ENCODE measurements around the gene NELFCD.
"Not testable (repeated sequence)": the region's sequence is repeated elsewhere in the genome, so short reads cannot be mapped to it uniquely, and the experiment has no call there.

The NELFCD gene

DNA sequence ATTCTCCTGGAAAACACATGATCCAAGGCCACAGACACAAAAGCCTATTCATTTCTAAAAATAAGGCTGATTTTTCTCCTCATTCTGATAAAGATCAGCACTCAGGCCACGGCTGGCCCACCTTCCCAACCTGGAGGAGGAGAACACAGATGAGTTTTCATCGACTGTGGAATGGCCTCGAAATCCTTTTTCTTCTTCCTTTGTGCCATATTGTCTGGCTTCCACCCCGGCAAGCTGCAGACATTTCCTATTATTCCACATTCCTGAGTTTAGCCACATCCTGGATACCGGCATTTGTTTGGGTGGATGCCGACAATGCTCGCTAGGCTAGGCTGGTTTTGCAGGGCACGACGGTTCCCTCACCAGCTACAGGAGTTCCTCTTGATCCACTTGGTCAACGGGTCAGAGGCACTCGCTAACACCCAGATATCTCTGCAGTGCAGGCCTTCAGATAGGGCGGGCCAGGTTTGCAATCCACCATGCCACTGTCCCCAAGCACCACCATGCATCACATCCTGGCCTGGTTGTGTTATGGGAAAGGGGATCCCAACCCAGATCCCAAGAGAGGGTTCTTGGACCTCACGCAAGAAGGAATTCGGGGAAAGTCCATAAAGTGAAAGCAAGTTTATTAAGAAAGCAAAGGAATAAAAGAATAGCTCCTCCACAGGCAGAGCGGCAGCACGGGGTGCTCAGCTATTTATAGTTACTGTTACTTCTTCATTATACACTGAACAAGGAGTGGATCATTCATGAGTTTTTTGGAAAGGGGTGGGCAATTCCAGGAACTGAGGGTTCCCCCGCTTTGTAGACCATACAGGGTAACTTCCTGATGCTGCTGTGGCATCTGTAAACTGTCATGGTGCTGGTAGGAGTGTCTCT, 30.2 kb downstream of the NELFCD start:
- no peak for DNase-seq

DNA sequence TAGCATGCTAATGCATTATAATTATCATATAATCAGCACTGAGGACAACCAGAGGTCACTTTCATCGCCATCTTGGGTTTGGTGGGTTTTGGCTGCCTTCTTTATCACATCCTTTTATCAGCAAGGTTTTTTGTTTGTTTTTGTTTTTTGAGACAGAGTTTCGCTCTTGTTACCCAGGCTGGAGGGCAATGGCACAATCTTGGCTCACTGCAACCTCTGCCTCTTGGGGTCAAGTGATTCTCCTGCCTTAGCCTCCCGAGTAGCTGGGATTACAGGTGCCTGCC, 30.8 kb downstream of the NELFCD start:
- not testable (repeated sequence) for DNase-seq

DNA sequence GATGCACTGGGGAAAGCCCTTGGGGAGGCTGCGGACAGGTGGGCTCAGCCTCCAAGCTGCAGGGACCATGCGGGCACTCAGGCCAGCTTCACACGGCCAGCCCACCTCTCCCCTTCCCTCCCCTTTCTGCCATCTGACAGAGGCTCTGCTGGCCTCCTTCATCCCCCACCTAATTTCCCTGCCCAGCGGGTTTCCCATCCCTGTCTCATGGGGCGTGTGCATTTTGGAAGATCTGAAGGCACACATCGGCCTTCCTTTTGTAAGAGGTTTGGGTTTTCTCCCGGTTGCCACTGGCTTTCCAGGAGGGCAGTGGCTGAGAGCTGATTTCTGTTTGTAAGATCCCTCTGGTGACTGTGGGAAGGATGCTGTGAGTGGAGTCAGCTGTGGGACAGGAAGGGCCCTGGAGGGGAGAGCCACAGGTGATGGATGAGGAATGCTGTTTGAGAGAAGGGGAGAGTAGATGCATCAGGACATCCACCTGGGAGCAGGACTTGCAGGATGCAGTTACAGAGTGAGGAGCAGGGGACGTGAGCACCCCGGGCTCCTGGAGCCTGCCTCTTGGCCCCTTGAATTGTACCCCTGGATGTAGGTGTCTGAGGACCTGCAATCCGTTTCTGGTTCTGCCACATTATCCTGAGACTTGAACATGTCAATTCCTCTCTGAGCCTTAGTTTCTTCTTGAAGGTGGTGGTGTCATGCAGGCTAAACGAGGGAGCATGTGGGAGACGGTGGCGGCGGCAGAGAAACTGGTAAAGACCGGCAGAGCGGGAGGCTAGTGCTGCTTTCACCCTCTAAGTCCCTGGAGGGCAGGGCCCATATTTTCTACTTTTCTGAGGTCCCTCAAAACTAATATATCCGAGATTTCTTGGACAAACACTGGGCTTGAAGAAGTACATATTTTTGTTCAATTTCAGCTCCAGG, 32.2 kb downstream of the NELFCD start:
- no peak for DNase-seq

DNA sequence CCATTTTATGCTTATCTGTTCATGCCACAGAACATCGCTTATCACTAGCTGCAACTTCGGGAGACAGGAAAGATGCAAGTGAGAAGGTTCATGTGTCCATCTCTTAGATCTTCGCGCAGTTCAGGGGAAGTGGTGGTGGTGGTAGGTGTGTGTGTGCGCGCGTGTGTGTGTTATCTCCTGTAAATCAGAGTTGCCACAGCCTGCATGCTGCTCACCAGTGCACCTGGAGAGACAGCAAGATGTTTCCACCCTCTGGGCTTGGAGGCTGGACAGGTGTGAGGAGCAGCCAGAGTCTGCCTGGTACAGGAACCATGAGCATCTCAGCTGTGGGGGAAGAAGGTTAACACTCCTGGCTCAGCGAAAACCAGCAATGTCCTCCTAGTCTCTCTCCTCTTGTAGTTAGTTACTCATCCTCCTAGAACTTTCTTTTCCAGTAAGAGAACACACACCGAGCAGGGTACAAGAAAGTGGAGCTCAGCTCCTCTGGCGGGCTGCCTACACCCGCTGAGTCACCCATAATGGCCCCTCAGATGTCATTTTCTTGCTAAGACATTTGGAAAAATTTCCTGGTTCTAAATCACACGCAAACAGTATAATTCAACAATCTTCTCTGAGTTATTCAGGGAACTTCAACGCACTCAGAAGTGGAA, 33.0 kb downstream of the NELFCD start:
- no peak for DNase-seq

DNA sequence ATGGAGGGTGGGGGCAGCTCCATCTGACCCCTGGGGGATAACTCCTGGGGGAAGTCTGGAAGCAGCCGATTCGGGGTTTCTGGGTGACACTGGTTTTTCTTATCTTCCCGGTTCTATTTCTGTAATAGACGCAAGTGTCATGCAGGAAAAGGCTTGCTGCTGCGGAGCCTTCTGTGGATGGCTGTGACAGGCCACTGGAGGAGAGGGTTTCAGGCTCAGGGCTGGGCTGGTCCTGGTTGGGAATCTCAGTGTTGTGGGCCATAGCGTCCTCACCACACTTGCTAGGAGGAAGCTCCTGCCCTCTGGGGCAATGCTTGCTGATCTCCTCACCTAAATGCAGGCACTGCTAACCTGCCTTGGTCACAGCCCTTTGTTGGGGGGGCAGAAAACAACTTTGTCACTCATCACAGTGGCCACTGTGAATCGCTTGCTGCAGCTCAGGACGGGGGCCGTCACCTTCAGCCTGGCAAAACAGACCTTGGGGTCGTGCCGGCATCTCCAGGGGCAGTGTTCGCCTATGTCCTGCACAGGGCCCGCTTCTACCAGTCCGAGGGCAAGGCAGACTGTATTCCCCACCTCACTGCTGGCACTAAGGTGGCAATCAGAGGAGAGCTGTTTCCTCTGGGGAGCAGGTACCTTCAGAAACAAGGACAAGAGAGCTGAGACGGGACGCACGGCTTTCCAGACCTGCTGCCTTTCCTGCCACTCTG, 33.8 kb downstream of the NELFCD start:
- no peak for DNase-seq

DNA sequence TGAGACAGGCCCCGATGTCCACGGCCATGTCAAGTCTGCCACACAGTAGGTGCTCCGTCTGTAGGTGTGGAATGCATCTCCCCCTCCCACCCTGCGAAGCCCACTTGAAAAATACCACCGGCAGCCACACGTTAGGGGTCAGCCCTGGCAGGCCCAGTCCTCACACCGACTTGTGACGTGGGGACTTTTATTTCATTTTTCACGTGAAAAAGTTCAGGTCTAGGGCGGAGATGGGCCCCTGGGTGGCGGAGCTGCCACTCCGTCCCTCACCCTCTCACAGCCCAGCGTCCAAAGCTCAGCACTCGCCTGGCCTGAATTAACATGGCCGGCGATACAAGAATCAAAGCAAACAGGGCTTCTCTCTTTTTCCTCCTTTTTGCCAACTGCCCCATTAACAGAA, 34.4 kb downstream of the NELFCD start:
- no peak for DNase-seq

DNA sequence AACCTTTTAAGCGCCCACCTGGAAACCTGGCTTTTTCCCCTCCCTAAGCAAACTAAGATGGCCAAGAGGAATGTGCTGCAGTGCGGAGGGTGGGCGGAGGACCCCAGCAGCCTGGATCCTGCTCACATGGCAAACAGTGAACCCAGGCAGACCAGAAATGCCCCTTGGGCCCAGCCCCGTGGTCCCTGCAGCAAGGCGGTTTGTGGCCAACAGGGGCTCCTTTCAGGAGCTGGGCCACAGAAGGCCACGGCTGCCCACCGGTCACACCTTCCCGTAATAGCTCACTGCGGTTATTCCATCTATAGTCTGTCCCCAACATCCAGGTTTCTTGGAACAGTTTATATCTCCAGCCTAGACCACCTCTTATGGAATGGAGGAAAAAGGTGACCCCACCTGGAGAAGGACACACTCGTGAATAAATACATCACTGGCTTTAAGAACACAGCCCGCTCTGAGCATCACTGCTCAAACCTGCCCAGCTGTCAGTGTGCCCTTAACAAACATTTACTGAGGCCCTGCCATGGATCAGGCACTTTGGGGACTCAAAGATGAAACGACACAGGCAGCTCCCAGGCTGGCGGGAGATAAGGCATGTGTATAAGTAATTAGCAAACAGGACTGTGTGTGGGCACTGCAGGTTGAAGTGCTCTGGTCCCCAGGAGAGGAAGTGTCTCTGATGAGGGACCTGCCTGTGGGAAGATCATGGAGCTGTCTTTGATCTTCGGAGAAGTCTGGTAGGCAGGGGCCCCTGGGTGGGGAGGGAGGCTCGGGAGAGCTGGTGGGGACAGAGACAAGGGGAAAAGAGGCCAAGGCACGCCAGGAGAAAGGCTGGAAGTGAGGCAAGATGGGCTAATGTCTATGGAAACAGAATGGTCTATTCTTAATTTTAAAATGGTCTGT, 35.0 kb downstream of the NELFCD start:
- no peak for DNase-seq

DNA sequence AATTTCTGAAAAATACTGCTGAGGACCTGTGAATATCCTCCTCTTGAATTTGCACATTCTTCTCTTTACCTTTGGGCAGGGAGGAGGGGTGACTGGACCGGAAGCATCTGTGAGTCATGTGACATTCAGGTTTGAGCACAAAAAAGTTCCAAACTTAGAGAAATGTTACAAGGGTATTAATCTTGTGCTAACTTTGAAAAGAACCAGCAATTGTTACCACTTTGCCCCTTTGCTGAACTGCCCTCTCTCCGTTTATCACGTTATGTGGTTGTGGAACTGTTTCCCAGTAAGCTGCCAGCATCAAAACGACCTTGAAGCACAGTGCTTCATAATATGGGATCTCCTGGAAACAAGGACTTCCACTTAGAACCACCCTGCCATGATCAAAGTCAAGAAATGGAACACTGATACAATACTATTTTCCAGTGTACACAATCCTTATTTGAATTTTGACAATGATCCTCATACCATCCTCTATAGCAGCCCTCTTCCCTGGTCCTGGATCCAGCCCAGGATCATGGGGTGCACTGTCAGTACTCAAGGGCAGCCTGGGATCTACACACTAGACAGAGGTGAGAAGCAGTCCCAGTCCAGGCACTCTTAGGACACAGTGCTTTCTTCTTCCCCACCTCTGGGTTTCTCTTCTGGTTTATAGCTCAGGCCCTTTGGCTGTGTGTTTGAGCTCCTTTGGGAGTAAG, 35.9 kb downstream of the NELFCD start:
- DNase-seq, result no peak

DNA sequence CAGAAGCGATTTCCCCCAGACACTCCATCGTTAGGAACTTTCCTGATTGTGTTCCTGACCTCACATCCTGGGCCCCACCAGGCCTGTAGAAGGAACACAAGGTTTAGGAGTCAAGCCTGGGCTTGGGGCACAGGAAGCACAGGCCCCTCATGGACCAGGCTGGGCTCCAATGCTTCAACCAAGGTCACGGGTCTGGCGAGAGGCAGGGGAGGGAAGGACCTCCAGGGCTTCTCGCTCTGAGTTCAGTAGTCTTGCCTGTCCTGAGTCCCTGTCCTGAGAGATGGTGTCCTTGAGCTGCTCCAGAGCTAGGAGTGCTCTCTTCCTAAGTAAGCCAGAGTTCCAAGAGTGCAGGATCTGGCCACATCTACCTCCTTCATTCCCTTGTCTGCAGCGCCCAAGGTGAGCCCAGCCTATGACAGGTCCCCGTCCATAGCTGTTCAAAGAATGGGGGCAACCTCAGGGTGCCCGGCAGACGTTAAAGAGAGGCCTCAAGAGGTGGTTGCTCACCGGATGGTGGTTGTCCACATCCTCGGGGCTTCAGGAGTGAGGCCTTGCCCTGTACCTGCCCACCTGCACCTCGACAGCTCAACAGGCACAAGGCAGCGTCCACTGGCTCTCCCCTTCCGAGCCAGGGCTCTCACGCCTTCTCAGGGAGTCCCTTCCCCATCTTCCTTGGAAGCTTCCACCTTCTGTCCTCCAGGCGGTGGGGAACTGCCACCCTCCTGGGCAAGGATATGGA, 36.6 kb downstream of the NELFCD start:
- DNase-seq, result no peak

DNA sequence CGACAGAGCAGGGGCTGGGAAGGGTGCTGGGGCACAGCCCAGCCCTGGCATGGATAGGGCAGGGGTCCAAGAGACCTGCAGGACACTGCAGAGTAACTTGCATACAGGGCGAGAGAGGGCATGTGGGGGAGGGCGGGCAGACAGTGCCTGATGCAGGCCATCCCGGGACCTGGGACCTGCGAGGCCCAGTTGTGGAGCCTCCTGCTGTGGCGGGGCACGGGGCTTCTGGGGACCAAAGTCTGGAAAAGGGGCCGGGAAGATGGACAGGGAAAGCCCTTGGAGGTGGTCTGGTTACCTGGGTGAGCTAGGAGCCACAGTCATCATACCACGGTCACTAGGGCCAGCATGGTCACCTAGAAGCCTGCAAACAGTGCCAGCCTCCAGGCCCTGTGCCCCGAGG, 37.8 kb downstream of the NELFCD start:
- no peak for DNase-seq

DNA sequence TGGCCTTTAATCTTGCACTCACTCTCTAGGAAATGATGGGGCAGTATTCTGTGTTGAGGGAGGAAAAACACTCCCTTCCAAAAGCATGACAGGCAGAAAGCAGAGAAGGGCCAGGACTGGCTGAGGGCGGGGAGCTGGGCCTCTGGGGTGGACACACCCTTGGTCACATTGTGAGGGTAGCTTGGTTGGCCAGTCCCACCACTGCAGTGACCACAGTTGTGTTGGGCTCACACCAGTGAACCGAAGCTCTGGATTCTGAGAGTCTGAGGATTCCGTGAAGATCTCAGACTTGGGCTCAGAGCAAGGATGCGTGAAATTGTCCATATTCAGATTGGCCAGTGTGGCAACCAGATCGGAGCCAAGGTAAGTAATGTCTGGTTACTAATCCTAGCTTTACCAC, 38.2 kb downstream of the NELFCD start, which contains the start of gene TUBB1:
Gene TUBB1 (plus strand): TSS at position 213 of the 400 bp plus-strand sequence. CDS start 94 bp downstream, at position 307.
- no peak for DNase-seq

DNA sequence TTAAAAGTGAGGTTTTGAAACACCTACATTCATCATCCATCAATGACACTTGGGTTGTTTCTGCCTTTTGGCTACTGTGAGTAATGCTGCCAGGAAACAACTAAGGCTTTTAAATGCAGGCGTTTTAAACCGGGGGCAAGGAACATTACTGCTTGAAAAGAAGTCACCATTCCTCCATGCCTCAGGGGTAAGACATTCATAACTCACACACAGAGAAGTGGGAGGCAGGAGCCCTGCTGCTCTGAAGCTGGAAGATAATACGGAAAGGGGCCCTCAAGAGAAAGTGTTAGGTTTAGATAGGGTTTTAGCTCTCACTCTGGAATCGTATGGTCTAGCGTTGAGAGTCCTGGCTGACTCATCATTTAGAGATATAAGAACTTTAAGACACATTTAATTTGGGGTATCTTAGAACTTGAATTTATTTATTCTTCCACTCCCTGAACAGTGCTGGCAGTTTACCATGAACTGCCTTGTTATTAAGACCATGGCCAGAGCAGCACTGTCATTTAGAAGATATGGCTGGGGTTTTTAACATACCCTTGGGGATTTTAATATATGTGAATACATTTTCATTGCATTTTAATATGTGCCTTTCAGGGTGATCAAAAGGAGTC, 40.0 kb downstream of the NELFCD start:
- DNase-seq, result no peak

DNA sequence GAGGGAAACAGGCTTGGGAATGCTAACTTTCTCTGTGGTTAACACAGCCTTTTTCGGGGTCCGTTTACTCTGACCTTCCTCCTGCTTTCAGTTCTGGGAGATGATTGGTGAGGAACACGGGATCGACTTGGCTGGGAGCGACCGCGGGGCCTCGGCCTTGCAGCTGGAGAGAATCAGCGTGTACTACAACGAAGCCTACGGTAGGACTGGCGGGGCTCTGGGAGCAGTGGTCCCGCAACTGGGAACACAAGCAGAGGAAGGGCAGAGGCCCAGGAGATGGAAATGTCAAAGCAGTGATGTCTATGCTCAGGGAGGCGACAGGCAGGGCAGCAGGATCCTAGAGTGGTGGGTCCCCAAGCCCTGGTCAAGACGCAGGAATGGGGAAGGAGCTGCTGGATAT, 41.7 kb downstream of the NELFCD start:
- DNase-seq, result no peak

DNA sequence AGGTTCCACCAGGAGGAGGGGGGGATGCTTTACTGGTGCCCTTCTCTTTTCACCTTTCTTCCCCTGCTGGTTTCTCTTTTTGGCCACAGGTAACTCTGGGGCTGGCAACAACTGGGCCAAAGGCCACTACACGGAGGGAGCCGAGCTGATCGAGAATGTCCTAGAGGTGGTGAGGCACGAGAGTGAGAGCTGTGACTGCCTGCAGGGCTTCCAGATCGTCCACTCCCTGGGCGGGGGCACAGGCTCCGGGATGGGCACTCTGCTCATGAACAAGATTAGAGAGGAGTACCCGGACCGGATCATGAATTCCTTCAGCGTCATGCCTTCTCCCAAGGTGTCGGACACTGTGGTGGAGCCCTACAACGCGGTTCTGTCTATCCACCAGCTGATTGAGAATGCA, 42.6 kb downstream of the NELFCD start:
- DNase-seq, result no peak

DNA sequence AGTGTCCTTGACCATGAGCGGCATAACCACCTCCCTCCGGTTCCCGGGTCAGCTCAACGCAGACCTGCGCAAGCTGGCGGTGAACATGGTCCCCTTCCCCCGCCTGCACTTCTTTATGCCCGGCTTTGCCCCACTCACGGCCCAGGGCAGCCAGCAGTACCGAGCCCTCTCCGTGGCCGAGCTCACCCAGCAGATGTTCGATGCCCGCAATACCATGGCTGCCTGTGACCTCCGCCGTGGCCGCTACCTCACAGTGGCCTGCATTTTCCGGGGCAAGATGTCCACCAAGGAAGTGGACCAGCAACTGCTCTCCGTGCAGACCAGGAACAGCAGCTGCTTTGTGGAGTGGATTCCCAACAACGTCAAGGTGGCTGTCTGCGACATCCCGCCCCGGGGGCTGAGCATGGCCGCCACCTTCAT, 43.1 kb downstream of the NELFCD start:
- no peak for DNase-seq

DNA sequence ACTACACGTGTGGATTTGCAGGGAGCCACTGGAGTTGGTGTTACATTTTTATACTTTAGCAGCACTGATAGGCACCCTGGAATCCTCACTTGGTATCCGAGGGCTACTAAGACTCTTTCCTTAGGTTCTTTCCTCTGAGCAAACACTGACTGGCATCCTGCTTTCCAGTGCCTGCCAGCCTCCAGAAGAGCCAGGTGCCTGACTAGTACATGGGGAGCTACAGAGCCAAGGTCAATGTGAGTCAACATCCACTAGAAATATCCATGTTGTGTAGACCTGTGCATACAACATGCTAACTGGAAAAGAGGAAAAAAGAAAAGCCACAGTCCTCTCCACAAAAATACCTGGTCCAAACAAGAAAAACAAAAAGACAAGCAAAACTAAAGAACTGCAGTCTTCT, 44.0 kb downstream of the NELFCD start:
- no peak for DNase-seq

DNA sequence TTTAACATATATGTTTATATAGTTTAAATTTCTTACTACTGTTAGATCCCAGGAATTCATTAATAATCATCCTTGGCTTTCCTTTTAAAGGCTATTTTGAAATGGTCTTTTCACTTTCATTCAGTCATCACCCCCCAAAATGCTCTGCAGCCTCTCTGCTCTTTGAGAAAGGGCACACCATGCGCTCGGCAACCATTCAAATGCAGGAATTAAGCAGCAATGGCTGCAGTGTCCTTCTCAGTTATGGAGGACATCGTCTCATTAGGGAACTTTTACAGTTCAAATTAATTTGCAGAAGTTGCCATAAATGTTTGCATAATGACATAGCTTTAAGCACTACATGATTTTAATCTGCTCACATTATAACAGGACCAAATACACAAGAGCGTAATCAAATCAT, 44.5 kb downstream of the NELFCD start:
- no peak for DNase-seq

DNA sequence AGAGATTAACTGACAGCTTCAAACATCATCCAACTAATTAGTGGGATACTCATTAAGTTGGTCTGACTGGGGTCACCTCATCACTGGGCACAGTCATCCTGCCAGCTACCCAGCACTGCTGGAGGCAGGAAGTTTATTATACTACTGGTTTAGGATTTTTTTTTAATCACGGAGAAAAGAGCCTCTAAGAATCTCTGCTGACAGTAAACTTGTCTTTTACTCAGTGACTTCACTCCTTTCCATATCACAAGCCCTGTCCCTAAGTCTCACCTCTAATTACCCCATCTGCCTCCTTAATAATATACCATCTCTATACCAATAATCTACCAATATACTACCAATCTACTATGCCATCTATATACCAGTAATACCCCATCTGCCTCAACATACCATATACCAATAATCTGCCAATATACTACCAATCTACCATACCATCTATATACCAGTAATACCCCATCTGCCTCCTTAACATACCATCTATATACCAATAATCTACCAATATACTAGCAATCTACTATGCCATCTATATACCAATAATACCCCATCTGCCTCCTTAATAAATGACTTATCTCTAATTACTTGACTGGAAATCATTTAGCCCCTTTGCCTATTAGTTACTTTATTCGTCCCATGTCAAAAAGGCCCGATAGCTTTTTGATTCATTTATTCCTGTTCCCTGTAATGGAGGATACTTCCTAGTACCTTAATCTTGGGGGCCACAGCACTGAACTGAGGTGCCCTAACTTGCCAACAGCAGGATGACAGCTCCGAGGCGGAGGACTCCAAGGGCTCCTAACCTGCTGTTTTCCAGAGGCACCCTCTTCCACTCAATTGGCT, 46.1 kb downstream of the NELFCD start:
- DNase-seq, result no peak

DNA sequence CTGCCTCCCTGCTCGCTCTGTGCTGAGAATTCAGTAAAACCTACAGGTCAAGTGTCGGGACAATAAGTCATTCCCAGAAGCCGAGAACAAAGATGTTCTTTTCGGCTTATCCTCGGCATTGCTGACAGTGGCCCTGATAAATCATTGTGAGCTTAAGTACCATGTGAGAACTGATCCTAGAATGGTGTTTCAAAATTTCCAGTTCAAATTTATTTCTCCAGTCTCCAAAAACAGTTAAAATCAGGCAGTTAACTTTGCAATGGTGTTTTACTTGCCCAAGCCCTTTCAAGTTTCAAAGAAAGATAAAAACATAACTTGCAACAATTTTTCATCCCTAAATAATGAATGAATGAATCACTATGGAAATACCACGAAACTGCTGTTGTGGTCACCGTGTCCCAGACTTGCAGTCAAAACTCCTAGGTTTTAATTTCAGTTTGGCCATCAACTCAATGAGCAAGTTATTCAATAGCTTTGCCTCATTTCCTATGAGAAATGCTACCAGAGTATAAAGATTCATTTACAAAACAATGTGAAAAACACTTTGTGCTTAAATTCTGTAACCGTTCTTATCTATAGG, 46.8 kb downstream of the NELFCD start:
- no peak for DNase-seq

Measured in NK-92 treated with Interleukin-12 subunit alpha and Interleukin-12 subunit beta, amount 100 ng/mL, for 24 hours (cell line).